Measurements from ENCODE around the gene RAB40A. TPM values are rescaled to one million over a fixed set of nuclear protein-coding genes. Genes with fewer than 3 reads are reported as not detected.

RAB40A gene
- total RNA-seq, 2 experiments from 2014 or later, result 0.18 to 0.58 TPM

DNA sequence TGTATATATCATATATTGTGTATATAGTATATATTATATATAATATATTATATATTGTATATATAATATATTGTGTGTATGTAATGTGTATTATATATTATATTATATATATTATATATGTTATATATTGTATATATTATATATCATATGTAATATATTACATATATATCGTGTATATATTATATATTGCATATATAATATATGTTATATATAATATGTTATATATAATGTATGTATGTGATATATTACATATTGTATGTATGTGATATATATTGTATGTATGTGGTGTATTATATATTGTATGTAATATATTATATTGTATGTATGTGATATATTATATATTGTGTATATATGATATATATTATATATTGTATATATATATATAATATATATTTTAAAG, 30.5 kb downstream of the RAB40A start:
- no peak overlapping the region for H3K27ac Mint-ChIP-seq
- intact Hi-C loops (cut with micrococcal nuclease), result no loop called here
- DNase-seq (no peak), ATAC-seq (no peak)
- CTCF ChIA-PET, result interaction anchor here (0.6 to 2.1 kb wide), 7 partner anchors 9 to 278 kb away, joined by 3 to 11 read pairs (median 7); no protein-coding TSS in a partner anchor
- H3K27me3 Mint-ChIP-seq, result no peaks in the 10 kb centered on the region
- H3K4me3 Mint-ChIP-seq, result no peak overlapping the region
- no peaks in the 10 kb centered on the region for H3K4me1 Mint-ChIP-seq (ENCODE audit: low read depth)
- H3K9me3 Mint-ChIP-seq, result no peaks in the 10 kb centered on the region
- POLR2A ChIA-PET, result no interaction called here
- H3K36me3 Mint-ChIP-seq (ENCODE audit: low read depth), result no peaks in the 10 kb centered on the region
- TF ChIP-seq, protein P1, sequence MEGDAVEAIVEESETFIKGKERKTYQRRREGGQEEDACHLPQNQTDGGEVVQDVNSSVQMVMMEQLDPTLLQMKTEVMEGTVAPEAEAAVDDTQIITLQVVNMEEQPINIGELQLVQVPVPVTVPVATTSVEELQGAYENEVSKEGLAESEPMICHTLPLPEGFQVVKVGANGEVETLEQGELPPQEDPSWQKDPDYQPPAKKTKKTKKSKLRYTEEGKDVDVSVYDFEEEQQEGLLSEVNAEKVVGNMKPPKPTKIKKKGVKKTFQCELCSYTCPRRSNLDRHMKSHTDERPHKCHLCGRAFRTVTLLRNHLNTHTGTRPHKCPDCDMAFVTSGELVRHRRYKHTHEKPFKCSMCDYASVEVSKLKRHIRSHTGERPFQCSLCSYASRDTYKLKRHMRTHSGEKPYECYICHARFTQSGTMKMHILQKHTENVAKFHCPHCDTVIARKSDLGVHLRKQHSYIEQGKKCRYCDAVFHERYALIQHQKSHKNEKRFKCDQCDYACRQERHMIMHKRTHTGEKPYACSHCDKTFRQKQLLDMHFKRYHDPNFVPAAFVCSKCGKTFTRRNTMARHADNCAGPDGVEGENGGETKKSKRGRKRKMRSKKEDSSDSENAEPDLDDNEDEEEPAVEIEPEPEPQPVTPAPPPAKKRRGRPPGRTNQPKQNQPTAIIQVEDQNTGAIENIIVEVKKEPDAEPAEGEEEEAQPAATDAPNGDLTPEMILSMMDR (IDR thresholded peaks at IDR 0.05), result no peak

DNA sequence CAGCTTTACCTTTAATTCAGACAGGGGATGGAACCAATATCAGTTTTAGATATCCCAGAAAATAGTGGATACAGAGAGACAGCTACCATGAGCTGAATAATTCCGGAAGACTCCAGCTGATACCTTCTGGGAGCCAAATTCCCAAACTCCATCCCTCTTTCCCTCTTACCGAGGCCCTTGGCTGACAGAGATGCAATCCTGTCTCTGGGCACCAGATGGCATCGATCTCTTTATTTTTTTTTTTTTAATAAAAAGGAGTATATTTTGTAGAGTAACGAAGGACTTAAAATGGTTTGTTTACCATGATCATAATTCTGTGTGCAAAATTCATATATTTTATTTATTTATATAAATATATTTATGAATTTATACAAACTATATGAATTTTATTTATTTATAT, 31.0 kb downstream of the RAB40A start:
- intact Hi-C loops (cut with micrococcal nuclease), result no loop called here
- Mint-ChIP-seq H3K4me3 (no peak overlapping the region), H3K9me3 (no peaks in the 10 kb centered on the region), H3K36me3 (ENCODE audit: low read depth) (no peaks in the 10 kb centered on the region), H3K27me3 (no peaks in the 10 kb centered on the region), H3K4me1 (ENCODE audit: low read depth) (no peaks in the 10 kb centered on the region), H3K27ac (no peak overlapping the region)
- ATAC-seq (no peak), DNase-seq (no peak)
- ChIA-PET POLR2A (no interaction called here), CTCF (interaction anchor here (0.7 to 1.2 kb wide), 2 partner anchors 14 to 307 kb away, joined by 3 read pairs; no protein-coding TSS in a partner anchor)
- TF ChIP-seq, protein P1 (IDR thresholded peaks at IDR 0.05), result peak; percentile 16

DNA sequence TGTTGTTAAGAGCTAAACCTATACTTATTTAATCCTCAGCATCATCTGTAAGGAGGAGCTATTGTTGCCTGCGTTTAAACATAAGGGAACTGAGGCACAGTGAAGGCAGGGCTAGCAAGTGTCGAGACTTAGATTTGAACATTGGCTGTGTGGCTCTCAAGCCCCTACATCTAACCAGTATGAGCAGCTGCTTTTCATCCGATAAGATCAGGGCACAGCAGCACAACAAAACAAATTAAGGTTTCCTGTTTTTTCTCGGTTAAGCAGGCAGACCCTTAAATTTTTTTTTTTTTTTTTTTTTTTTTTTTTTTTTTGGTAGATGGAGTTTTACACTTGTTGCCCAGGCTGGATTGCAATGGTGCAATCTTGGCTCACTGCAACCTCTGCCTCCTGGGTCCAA, 35.6 kb downstream of the RAB40A start:
- Mint-ChIP-seq H3K9me3 (no peaks in the 10 kb centered on the region), H3K27ac (no peak overlapping the region), H3K4me1 (ENCODE audit: low read depth) (no peaks in the 10 kb centered on the region), H3K36me3 (ENCODE audit: low read depth) (no peaks in the 10 kb centered on the region), H3K4me3 (no peak overlapping the region), H3K27me3 (no peaks in the 10 kb centered on the region)
- DNase-seq (no peak), ATAC-seq (no peak)
- intact Hi-C loops (cut with micrococcal nuclease), result no loop called here
- ChIA-PET POLR2A (no interaction called here), CTCF (interaction anchor here (1.0 kb wide), 1 partner anchor 20 kb away, joined by 4 read pairs; no protein-coding TSS in a partner anchor)
- TF ChIP-seq, protein P1 (IDR thresholded peaks at IDR 0.05), result no peak

DNA sequence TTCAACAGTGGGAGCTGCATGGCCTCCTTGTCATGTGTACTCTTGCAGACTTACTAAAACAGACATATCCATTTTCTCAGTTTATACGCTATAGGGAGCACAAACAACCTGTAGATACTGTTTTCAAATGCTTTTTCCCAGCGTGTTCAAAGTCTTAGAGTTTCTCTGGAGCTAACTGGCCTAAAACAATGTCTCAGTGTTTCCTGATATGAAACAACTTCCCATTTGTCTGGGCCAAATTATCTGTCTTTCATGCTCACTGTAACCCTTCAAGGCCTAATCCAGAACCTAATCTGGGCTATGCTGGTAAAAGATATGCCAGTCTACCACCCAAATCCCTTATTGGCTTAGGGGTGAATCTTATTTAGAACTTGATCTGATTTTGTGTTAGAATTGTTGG, 38.8 kb downstream of the RAB40A start:
- Mint-ChIP-seq H3K4me3 (no peak overlapping the region), H3K27me3 (no peaks in the 10 kb centered on the region), H3K9me3 (no peaks in the 10 kb centered on the region), H3K36me3 (ENCODE audit: low read depth) (no peaks in the 10 kb centered on the region), H3K27ac (no peak overlapping the region), H3K4me1 (ENCODE audit: low read depth) (no peaks in the 10 kb centered on the region)
- intact Hi-C loops (cut with micrococcal nuclease), result no loop called here
- DNase-seq (no peak), ATAC-seq (no peak)
- POLR2A ChIA-PET, result no interaction called here
- TF ChIP-seq, protein P1 (IDR thresholded peaks at IDR 0.05), result no peak
- CTCF ChIA-PET, result interaction anchor here (1.0 to 1.9 kb wide), 2 partner anchors 10 to 15 kb away, joined by 3 to 6 read pairs; no protein-coding TSS in a partner anchor

DNA sequence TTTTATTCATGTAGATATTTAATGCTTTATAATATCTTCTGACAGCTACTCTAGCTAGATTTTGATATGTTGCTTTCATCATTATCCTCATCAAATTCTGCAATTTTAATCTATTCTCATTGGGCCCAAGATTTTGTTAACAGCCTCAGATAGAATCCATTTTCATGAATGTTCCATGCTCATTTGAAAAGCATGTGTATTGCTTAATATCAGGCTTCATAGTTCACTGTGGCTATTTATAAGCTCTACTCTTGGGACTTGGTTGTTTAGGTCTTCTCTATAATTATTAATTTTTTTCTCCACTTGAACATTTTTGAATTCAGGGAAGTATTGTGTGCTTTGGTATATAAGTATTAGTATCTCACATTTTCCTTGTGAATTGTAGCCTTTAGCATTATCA, 41.8 kb downstream of the RAB40A start:
- TF ChIP-seq, protein P1 (IDR thresholded peaks at IDR 0.05), result no peak
- intact Hi-C loops (cut with micrococcal nuclease), result no loop called here
- no peak overlapping the region for H3K4me3 Mint-ChIP-seq
- ChIA-PET POLR2A (no interaction called here), CTCF (interaction anchor here (1.7 kb wide), 1 partner anchor 12 kb away, joined by 7 read pairs; no protein-coding TSS in a partner anchor)
- DNase-seq, result no peak
- no peak for ATAC-seq
- no peaks in the 10 kb centered on the region for H3K36me3 Mint-ChIP-seq (ENCODE audit: low read depth)
- H3K9me3 Mint-ChIP-seq, result no peaks in the 10 kb centered on the region
- H3K27ac Mint-ChIP-seq, result no peak overlapping the region
- H3K27me3 Mint-ChIP-seq, result no peaks in the 10 kb centered on the region
- no peaks in the 10 kb centered on the region for H3K4me1 Mint-ChIP-seq (ENCODE audit: low read depth)
